ENCODE data around the gene UGDH.
A peak's percentile ranks its signal among the peaks of the same experiment; 100 is the strongest.

Gene UGDH

GRCh38 chr4:39456946-39457763, 70.1 kb downstream of the UGDH start:
- Histone ChIP-seq H3K9ac (ENCODE audit: low read length in 5 of 5) (peak overlapping the region; percentile 97 to 100 (median 98)), H3K27ac (ENCODE audit: low read depth, low read length) (peak overlapping the region; percentile 98), H3K36me3 (ENCODE audit: control insufficient read depth in 5 of 5, insufficient read depth in 5 of 5, low read length in 5 of 5) (peaks cover 43 to 57% (median 49%) of the 10 kb centered on the region in 5 donors), H3K4me3 (ENCODE audit: low read depth in 1 of 5, low read length in 5 of 5) (peak overlapping the region; percentile 87 to 99 (median 93)), H3K27me3 (ENCODE audit: control insufficient read depth in 5 of 5, insufficient read depth in 4 of 5, low read length in 5 of 5) (no peaks in the 10 kb centered on the region), H3K9me3 (ENCODE audit: control insufficient read depth in 5 of 5, low read length in 5 of 5) (no peaks in the 10 kb centered on the region), H3K4me1 (ENCODE audit: control insufficient read depth in 5 of 5, insufficient read depth in 5 of 5, low read length in 5 of 5) (peaks cover 5 to 41% (median 37%) of the 10 kb centered on the region in 5 donors)

- Histone ChIP-seq H3K9me3 (ENCODE audit: control insufficient read depth in 5 of 5, low read length in 5 of 5) (no peaks in the 10 kb centered on the region), H3K4me3 (ENCODE audit: low read depth in 1 of 5, low read length in 5 of 5) (no peak overlapping the region), H3K27ac (ENCODE audit: low read depth, low read length) (no peak overlapping the region), H3K36me3 (ENCODE audit: control insufficient read depth in 5 of 5, insufficient read depth in 5 of 5, low read length in 5 of 5) (peaks cover 41 to 62% (median 54%) of the 10 kb centered on the region in 5 donors), H3K27me3 (ENCODE audit: control insufficient read depth in 5 of 5, insufficient read depth in 4 of 5, low read length in 5 of 5) (no peaks in the 10 kb centered on the region), H3K9ac (ENCODE audit: low read length in 5 of 5) (peak overlapping the region in 1 of 5 donors; percentile 97), H3K4me1 (ENCODE audit: control insufficient read depth in 5 of 5, insufficient read depth in 5 of 5, low read length in 5 of 5) (peaks cover 5 to 57% (median 43%) of the 10 kb centered on the region in 5 donors)
Measured at GRCh38 chr4:39455486-39455885, 71.8 kb downstream of the UGDH start.

GRCh38 chr4:39453738-39454137, 73.5 kb downstream of the UGDH start:
- no peaks in the 10 kb centered on the region for H3K9me3 ChIP-seq (ENCODE audit: control insufficient read depth in 5 of 5, low read length in 5 of 5)
- no peaks in the 10 kb centered on the region for H3K27me3 ChIP-seq (ENCODE audit: control insufficient read depth in 5 of 5, insufficient read depth in 4 of 5, low read length in 5 of 5)
- peaks cover 5 to 58% (median 35%) of the 10 kb centered on the region in 5 donors for H3K4me1 ChIP-seq (ENCODE audit: control insufficient read depth in 5 of 5, insufficient read depth in 5 of 5, low read length in 5 of 5)
- H3K4me3 ChIP-seq (ENCODE audit: low read depth in 1 of 5, low read length in 5 of 5): no peak overlapping the region
- H3K9ac ChIP-seq (ENCODE audit: low read length in 5 of 5): no peak overlapping the region
- H3K36me3 ChIP-seq (ENCODE audit: control insufficient read depth in 5 of 5, insufficient read depth in 5 of 5, low read length in 5 of 5): peaks cover 48 to 66% (median 54%) of the 10 kb centered on the region in 5 donors
- no peak overlapping the region for H3K27ac ChIP-seq (ENCODE audit: low read depth, low read length)

- Histone ChIP-seq H3K36me3 (ENCODE audit: control insufficient read depth in 5 of 5, insufficient read depth in 5 of 5, low read length in 5 of 5) (peaks cover 52 to 70% (median 54%) of the 10 kb centered on the region in 5 donors), H3K9ac (ENCODE audit: low read length in 5 of 5) (no peak overlapping the region), H3K27me3 (ENCODE audit: control insufficient read depth in 5 of 5, insufficient read depth in 4 of 5, low read length in 5 of 5) (no peaks in the 10 kb centered on the region), H3K4me3 (ENCODE audit: low read depth in 1 of 5, low read length in 5 of 5) (no peak overlapping the region), H3K9me3 (ENCODE audit: control insufficient read depth in 5 of 5, low read length in 5 of 5) (no peaks in the 10 kb centered on the region), H3K27ac (ENCODE audit: low read depth, low read length) (no peak overlapping the region), H3K4me1 (ENCODE audit: control insufficient read depth in 5 of 5, insufficient read depth in 5 of 5, low read length in 5 of 5) (peaks cover 5 to 64% (median 33%) of the 10 kb centered on the region in 5 donors)
Measured at GRCh38 chr4:39452860-39453587, 74.2 kb downstream of the UGDH start.

GRCh38 chr4:39452153-39452859, 74.9 kb downstream of the UGDH start:
- Histone ChIP-seq H3K36me3 (ENCODE audit: control insufficient read depth in 5 of 5, insufficient read depth in 5 of 5, low read length in 5 of 5) (peaks cover 49 to 68% (median 52%) of the 10 kb centered on the region in 5 donors), H3K9ac (ENCODE audit: low read length in 5 of 5) (no peak overlapping the region), H3K27me3 (ENCODE audit: control insufficient read depth in 5 of 5, insufficient read depth in 4 of 5, low read length in 5 of 5) (no peaks in the 10 kb centered on the region), H3K27ac (ENCODE audit: low read depth, low read length) (peak overlapping the region; percentile 96), H3K4me3 (ENCODE audit: low read depth in 1 of 5, low read length in 5 of 5) (no peak overlapping the region), H3K9me3 (ENCODE audit: control insufficient read depth in 5 of 5, low read length in 5 of 5) (no peaks in the 10 kb centered on the region), H3K4me1 (ENCODE audit: control insufficient read depth in 5 of 5, insufficient read depth in 5 of 5, low read length in 5 of 5) (peaks cover 2 to 64% (median 30%) of the 10 kb centered on the region in 5 donors)

- no peaks in the 10 kb centered on the region for H3K27me3 ChIP-seq (ENCODE audit: control insufficient read depth in 5 of 5, insufficient read depth in 4 of 5, low read length in 5 of 5)
- H3K36me3 ChIP-seq (ENCODE audit: control insufficient read depth in 5 of 5, insufficient read depth in 5 of 5, low read length in 5 of 5): peaks cover 43 to 61% (median 46%) of the 10 kb centered on the region in 5 donors
- H3K27ac ChIP-seq (ENCODE audit: low read depth, low read length): peak overlapping the region; percentile 96
- H3K9ac ChIP-seq (ENCODE audit: low read length in 5 of 5): peak overlapping the region in 2 of 5 donors; percentile 42 to 47
- peaks cover 0 to 64% (median 30%) of the 10 kb centered on the region in 5 donors for H3K4me1 ChIP-seq (ENCODE audit: control insufficient read depth in 5 of 5, insufficient read depth in 5 of 5, low read length in 5 of 5)
- H3K4me3 ChIP-seq (ENCODE audit: low read depth in 1 of 5, low read length in 5 of 5): no peak overlapping the region
- no peaks in the 10 kb centered on the region for H3K9me3 ChIP-seq (ENCODE audit: control insufficient read depth in 5 of 5, low read length in 5 of 5)
Measured at GRCh38 chr4:39451423-39452023, 75.7 kb downstream of the UGDH start.

- no peaks in the 10 kb centered on the region for H3K9me3 ChIP-seq (ENCODE audit: control insufficient read depth in 5 of 5, low read length in 5 of 5)
- peak overlapping the region in 3 of 5 donors; percentile 42 to 58 (median 47) for H3K9ac ChIP-seq (ENCODE audit: low read length in 5 of 5)
- peaks cover 35 to 52% (median 40%) of the 10 kb centered on the region in 5 donors for H3K36me3 ChIP-seq (ENCODE audit: control insufficient read depth in 5 of 5, insufficient read depth in 5 of 5, low read length in 5 of 5)
- H3K27ac ChIP-seq (ENCODE audit: low read depth, low read length): peak overlapping the region; percentile 96
- H3K4me1 ChIP-seq (ENCODE audit: control insufficient read depth in 5 of 5, insufficient read depth in 5 of 5, low read length in 5 of 5): peaks cover 0 to 64% (median 35%) of the 10 kb centered on the region in 5 donors
- no peak overlapping the region for H3K4me3 ChIP-seq (ENCODE audit: low read depth in 1 of 5, low read length in 5 of 5)
- H3K27me3 ChIP-seq (ENCODE audit: control insufficient read depth in 5 of 5, insufficient read depth in 4 of 5, low read length in 5 of 5): no peaks in the 10 kb centered on the region
Measured at GRCh38 chr4:39450618-39451017, 76.6 kb downstream of the UGDH start.
